Fibroblast of mammary gland (primary cell): Measurements from ENCODE around the gene DYNLT2.
"Not testable (repeated sequence)": the region's sequence is repeated elsewhere in the genome, so short reads cannot be mapped to it uniquely, and the experiment has no call there.

Source experiments
- DNase-seq: peaks from one replicate; pipeline ENCODE4 v3.0.0-alpha.2; 2010; ENCODE audit warnings: low read depth
- H3K4me3 ChIP-seq: 2 replicates; pipeline ENCODE4 v1.5.1; 2011; ENCODE audit warnings: low read depth, mild to moderate bottlenecking, low read length, moderate library complexity; ENCODE audit not compliant: control insufficient read depth
- TF ChIP-seq, protein P1 (sequence below): conservative IDR thresholded peaks from 2 replicates; pipeline ENCODE4 v1.5.1; 2011; ENCODE audit warnings: low read depth, low read length, inconsistent platforms; ENCODE audit not compliant: control insufficient read depth, insufficient read depth

Gene DYNLT2

GRCh38 chr6:169776379-169776778, 25.0 kb upstream of the DYNLT2 start:
- TF ChIP-seq, protein P1, sequence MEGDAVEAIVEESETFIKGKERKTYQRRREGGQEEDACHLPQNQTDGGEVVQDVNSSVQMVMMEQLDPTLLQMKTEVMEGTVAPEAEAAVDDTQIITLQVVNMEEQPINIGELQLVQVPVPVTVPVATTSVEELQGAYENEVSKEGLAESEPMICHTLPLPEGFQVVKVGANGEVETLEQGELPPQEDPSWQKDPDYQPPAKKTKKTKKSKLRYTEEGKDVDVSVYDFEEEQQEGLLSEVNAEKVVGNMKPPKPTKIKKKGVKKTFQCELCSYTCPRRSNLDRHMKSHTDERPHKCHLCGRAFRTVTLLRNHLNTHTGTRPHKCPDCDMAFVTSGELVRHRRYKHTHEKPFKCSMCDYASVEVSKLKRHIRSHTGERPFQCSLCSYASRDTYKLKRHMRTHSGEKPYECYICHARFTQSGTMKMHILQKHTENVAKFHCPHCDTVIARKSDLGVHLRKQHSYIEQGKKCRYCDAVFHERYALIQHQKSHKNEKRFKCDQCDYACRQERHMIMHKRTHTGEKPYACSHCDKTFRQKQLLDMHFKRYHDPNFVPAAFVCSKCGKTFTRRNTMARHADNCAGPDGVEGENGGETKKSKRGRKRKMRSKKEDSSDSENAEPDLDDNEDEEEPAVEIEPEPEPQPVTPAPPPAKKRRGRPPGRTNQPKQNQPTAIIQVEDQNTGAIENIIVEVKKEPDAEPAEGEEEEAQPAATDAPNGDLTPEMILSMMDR, result no peak
- H3K4me3 ChIP-seq, result no peak overlapping the region

GRCh38 chr6:169775321-169775720, 23.9 kb upstream of the DYNLT2 start:
- no peak for DNase-seq
- TF ChIP-seq, protein P1, result no peak

More at GRCh38 chr6:169776379-169776778, 25.0 kb upstream of the DYNLT2 start:
- no peak for DNase-seq

DNA sequence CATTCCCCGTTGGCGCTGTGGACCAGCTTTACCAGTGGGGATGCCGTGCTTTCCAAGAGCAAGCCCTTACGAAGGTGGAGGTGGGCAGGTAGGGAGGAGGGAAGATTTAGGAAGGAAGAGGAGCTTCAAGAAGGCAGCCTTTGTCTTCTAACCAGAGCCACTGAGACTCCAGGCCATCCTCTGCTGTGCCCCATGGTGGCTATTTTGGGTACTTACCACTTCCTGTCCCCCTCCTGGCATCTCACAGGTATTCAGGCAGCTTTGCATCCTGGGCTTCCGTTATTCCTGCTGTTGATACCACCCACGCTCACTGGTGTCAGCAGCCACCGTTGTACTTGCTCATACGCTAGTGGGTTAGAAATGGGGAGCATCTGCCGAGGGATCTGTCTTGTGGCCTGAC, 23.0 kb upstream of the DYNLT2 start:
- no peak for DNase-seq
- H3K4me3 ChIP-seq, result no peak overlapping the region
- TF ChIP-seq, protein P1, result no peak

More at GRCh38 chr6:169775321-169775720, 23.9 kb upstream of the DYNLT2 start:
- no peak overlapping the region for H3K4me3 ChIP-seq

DNA sequence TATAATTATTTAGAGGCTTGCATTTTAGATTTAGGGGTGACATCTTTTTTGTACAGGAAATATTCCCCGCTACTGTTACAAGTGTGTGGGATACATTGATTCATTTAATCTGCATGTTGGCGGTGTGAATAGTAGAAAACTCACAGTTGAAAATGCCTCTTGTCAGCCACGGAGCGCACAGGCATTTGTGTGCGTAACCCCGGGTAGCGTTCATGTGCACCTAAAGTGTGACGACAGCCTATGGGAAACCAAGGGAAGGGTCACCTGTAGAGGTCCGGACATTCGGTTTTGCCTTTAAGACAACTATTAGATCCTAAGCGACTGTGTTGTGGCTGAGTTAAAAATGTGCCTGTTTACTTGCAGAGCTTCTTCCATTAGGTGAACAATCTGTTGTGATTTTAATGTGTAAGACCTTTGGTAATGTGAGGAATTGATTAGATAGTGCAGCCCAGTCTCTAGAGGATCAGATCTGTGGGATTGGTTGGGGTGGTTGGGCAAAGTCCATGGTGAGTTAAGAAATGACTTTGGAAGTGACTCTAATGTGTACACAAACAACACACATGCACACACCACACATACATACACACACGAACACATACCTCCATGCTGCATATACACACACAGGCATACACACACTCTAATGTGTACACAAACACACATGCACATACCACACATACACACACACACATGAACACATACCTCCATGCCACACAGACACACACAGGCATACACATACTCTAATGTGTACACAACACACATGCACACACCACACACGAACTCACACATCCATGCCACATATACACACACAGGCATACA, 15.8 kb upstream of the DYNLT2 start:
- TF ChIP-seq, protein P1, result no peak
- H3K4me3 ChIP-seq, result no peak overlapping the region
- no peak for DNase-seq

- H3K4me3 ChIP-seq, result no peak overlapping the region
- DNase-seq, result no peak
- TF ChIP-seq, protein P1, result no peak
Observed at GRCh38 chr6:169766232-169766631, 14.9 kb upstream of the DYNLT2 start.

- DNase-seq, H3K4me3 ChIP-seq: not testable (repeated sequence)
Observed at GRCh38 chr6:169765789-169766188, 14.4 kb upstream of the DYNLT2 start.

GRCh38 chr6:169763881-169764280, 12.5 kb upstream of the DYNLT2 start:
- no peak overlapping the region for H3K4me3 ChIP-seq
- TF ChIP-seq, protein P1, result no peak
- DNase-seq, result no peak
